OCI-LY1 (cell line): ENCODE results near the gene PRTFDC1.

Experiments
- H2AFZ ChIP-seq: fragments of 200-600 bp; sonication (generic), shearing (Covaris generic); 2 replicates; pipeline ENCODE4 v1.6.0; 2014; ENCODE audit warnings: antibody characterized with exemption, mild to moderate bottlenecking, low read length
- H3F3A ChIP-seq: fragments of 200-600 bp; sonication (generic), shearing (Covaris generic); 2 replicates; pipeline ENCODE4 v1.6.0; 2014; ENCODE audit warnings: mild to moderate bottlenecking, antibody characterized with exemption, low read length, moderate library complexity; ENCODE audit not compliant: insufficient read depth
- H3K27ac ChIP-seq: fragments of 200-600 bp; sonication (generic); 2 replicates; pipeline ENCODE4 v1.5.1; 2014; ENCODE audit warnings: low read length, mixed run types, mild to moderate bottlenecking, low read depth; ENCODE audit not compliant: poor library complexity, severe bottlenecking
- H3K27me3 ChIP-seq: fragments of 200-600 bp; sonication (generic); 2 replicates; pipeline ENCODE4 v1.6.0; 2014; ENCODE audit warnings: antibody characterized with exemption, mild to moderate bottlenecking, low read length, moderate library complexity; ENCODE audit not compliant: insufficient read depth
- H3K36me3 ChIP-seq: fragments of 200-600 bp; sonication (generic); 2 replicates; pipeline ENCODE4 v1.6.1; 2014; ENCODE audit warnings: mild to moderate bottlenecking, antibody characterized with exemption, low read length, moderate library complexity, mixed read lengths; ENCODE audit not compliant: insufficient read depth
- H3K4me1 ChIP-seq: fragments of 200-600 bp; sonication (generic); 2 replicates; pipeline ENCODE4 v1.5.1; 2014; ENCODE audit warnings: mild to moderate bottlenecking, low read length, moderate library complexity; ENCODE audit not compliant: insufficient read depth, severe bottlenecking
- H3K4me2 ChIP-seq: fragments of 200-600 bp; sonication (generic), shearing (Covaris generic); 2 replicates; pipeline ENCODE4 v1.6.1; 2014; ENCODE audit warnings: low read length
- H3K4me3 ChIP-seq: fragments of 200-600 bp; sonication (generic); 2 replicates; pipeline ENCODE4 v1.5.1; 2014; ENCODE audit warnings: low read length, low read depth, mild to moderate bottlenecking, mixed read lengths; ENCODE audit not compliant: poor library complexity, severe bottlenecking
- H3K79me2 ChIP-seq: fragments of 200-600 bp; shearing (Covaris generic); 2 replicates; pipeline ENCODE4 v1.6.1; 2016; ENCODE audit warnings: mixed run types, low read length, mixed read lengths; ENCODE audit not compliant: insufficient read depth
- H3K9ac ChIP-seq: fragments of 200-600 bp; sonication (generic), shearing (Covaris generic); 2 replicates; pipeline ENCODE4 v1.6.1; 2014; ENCODE audit warnings: mild to moderate bottlenecking, low read length, mixed read lengths
- H3K9me2 ChIP-seq: fragments of 200-600 bp; sonication (generic), shearing (Covaris generic); 2 replicates; pipeline ENCODE4 v1.6.1; 2014; ENCODE audit warnings: low read depth, mild to moderate bottlenecking, low read length, mixed read lengths
- H3K9me3 ChIP-seq: fragments of 200-600 bp; shearing (Covaris generic); 2 replicates; pipeline ENCODE4 v1.6.1; 2014; ENCODE audit warnings: low read length, mixed read lengths
- H4K20me1 ChIP-seq: fragments of 200-600 bp; sonication (generic), shearing (Covaris generic); 2 replicates; pipeline ENCODE4 v1.6.0; 2016; ENCODE audit warnings: mild to moderate bottlenecking, low read length; ENCODE audit not compliant: insufficient read depth
- EZH2 ChIP-seq: fragments of 200-600 bp; sonication (generic), shearing (Covaris generic); IDR thresholded peaks from 2 replicates; pipeline ENCODE4 v1.8.0; 2017; ENCODE audit warnings: borderline replicate concordance, mixed run types, mild to moderate bottlenecking, antibody characterized with exemption, low read length, moderate library complexity, mixed read lengths
- TF ChIP-seq, protein P1 (sequence below): fragments of 200-600 bp; sonication (generic), shearing (Covaris generic); IDR thresholded peaks from 2 replicates; pipeline ENCODE4 v1.5.1; 2017; ENCODE audit warnings: mild to moderate bottlenecking, antibody characterized with exemption, low read length, moderate library complexity, mixed read lengths

Gene PRTFDC1

DNA sequence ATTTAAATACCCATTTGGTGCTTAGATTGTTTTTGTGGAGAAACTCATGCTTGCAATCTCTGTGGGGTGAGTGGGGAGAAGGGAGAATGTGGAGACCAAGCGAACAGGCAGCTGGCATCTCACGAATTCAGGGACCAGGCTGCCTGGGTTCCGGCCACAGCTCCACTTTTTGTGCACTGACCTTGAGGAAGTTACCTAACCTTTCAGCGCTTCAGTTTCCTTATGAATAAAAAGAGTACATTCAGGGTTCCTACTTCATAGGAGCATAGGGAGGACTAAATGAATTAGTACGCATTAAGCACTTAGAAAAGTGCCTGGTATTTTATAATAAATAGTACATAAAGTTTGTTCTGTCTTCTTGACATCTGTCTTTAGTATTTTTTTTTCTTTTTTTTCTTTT is 72.5 kb downstream of the PRTFDC1 start:
- no peak overlapping the region for H2AFZ ChIP-seq
- H3K9me2 ChIP-seq, result no peaks in the 10 kb centered on the region
- H3K79me2 ChIP-seq, result no peaks in the 10 kb centered on the region
- H3K4me2 ChIP-seq, result no peak overlapping the region
- no peaks in the 10 kb centered on the region for H3K4me1 ChIP-seq
- no peaks in the 10 kb centered on the region for H3K36me3 ChIP-seq
- H3K27ac ChIP-seq, result no peak overlapping the region
- TF ChIP-seq, protein P1, sequence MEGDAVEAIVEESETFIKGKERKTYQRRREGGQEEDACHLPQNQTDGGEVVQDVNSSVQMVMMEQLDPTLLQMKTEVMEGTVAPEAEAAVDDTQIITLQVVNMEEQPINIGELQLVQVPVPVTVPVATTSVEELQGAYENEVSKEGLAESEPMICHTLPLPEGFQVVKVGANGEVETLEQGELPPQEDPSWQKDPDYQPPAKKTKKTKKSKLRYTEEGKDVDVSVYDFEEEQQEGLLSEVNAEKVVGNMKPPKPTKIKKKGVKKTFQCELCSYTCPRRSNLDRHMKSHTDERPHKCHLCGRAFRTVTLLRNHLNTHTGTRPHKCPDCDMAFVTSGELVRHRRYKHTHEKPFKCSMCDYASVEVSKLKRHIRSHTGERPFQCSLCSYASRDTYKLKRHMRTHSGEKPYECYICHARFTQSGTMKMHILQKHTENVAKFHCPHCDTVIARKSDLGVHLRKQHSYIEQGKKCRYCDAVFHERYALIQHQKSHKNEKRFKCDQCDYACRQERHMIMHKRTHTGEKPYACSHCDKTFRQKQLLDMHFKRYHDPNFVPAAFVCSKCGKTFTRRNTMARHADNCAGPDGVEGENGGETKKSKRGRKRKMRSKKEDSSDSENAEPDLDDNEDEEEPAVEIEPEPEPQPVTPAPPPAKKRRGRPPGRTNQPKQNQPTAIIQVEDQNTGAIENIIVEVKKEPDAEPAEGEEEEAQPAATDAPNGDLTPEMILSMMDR, result no peak
- no peak for TF ChIP-seq EZH2
- H3K4me3 ChIP-seq, result no peak overlapping the region
- no peaks in the 10 kb centered on the region for H3K9me3 ChIP-seq
- no peak overlapping the region for H3K9ac ChIP-seq
- no peaks in the 10 kb centered on the region for H3F3A ChIP-seq
- no peaks in the 10 kb centered on the region for H4K20me1 ChIP-seq
- no peaks in the 10 kb centered on the region for H3K27me3 ChIP-seq

DNA sequence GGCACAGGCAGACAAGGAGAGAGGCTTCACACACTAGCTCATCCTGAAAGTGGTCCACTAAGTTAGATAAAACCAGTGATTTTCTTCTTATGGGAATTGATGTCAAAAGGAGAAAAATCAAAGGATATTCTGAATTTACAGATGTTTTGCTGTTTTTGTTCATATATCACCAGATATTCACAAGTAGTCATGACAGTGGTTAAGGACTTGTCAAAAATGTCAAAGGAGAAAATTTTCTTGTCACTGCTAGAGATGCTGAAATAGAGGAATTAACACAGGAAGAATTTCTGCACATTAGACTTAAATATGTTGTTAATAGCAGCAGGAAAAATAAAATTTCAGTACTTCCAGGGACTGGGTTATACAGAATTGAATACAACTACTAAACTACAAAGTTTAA is 78.3 kb downstream of the PRTFDC1 start:
- Histone ChIP-seq H3K9me3 (no peaks in the 10 kb centered on the region), H3K79me2 (no peaks in the 10 kb centered on the region), H3F3A (no peaks in the 10 kb centered on the region), H3K27me3 (no peaks in the 10 kb centered on the region), H3K9ac (no peak overlapping the region), H3K27ac (no peak overlapping the region), H4K20me1 (no peaks in the 10 kb centered on the region), H3K4me2 (no peak overlapping the region), H3K36me3 (no peaks in the 10 kb centered on the region), H3K4me3 (no peak overlapping the region), H3K9me2 (no peaks in the 10 kb centered on the region), H3K4me1 (no peaks in the 10 kb centered on the region), H2AFZ (no peak overlapping the region)
- TF ChIP-seq, protein P1, result no peak
- TF ChIP-seq EZH2, result no peak

DNA sequence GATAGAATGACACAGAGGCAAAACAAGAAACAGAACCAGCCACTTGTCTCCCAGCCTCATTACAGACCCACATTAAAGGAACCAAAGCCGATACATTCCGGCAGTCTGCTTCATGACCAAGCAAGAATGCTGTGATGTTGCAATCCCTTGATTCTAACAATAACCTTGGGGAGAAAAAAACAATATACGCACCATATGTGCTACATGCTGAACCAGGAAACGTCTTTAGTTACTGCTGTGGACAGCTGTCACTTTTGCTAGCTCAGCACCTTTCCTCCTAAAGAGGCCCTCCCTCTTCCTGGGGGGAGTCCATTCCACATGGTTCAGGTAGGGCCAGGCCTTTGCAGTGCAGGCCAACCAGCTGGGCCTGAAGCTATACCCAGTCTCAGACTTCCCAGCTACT is 79.1 kb downstream of the PRTFDC1 start:
- H3K9me2 ChIP-seq, result no peaks in the 10 kb centered on the region
- no peak overlapping the region for H3K4me2 ChIP-seq
- no peak overlapping the region for H3K4me3 ChIP-seq
- no peak overlapping the region for H2AFZ ChIP-seq
- no peaks in the 10 kb centered on the region for H3F3A ChIP-seq
- H3K27ac ChIP-seq, result no peak overlapping the region
- no peaks in the 10 kb centered on the region for H3K27me3 ChIP-seq
- TF ChIP-seq EZH2, result no peak
- TF ChIP-seq, protein P1, result no peak
- H3K4me1 ChIP-seq, result no peaks in the 10 kb centered on the region
- H3K9me3 ChIP-seq, result no peaks in the 10 kb centered on the region
- no peak overlapping the region for H3K9ac ChIP-seq
- no peaks in the 10 kb centered on the region for H3K79me2 ChIP-seq
- no peaks in the 10 kb centered on the region for H4K20me1 ChIP-seq
- H3K36me3 ChIP-seq, result no peaks in the 10 kb centered on the region
